ENCODE data around the gene RASAL3. TPM values are rescaled to one million over a fixed set of nuclear protein-coding genes. Genes with fewer than 3 reads are reported as not detected.

RASAL3 gene
- polyA plus RNA-seq, 3 donors from 2014 or later, result 71.5 to 114 (median 89.1) TPM

GRCh38 chr19:15449620-15450527 is 14.5 kb downstream of the RASAL3 start, which contains the start of gene WIZ:
WIZ (minus strand) TSS chr19:15449956; CDS start chr19:15448307, 1,649 bp downstream.
- DNase-seq, result peak; percentile 81 to 86 (median 85)
- H3K36me3 Mint-ChIP-seq, result peaks cover 10 to 25% (median 11%) of the 10 kb centered on the region in 3 donors
- H3K9me3 Mint-ChIP-seq, result no peaks in the 10 kb centered on the region
- peaks cover 0 to 10% (median 2%) of the 10 kb centered on the region in 3 donors for H3K27me3 Mint-ChIP-seq (ENCODE audit: low read depth in 3 of 3)
- H3K4me1 Mint-ChIP-seq, result peaks cover 28 to 33% of the 10 kb centered on the region in 2 donors
- H3K4me3 Mint-ChIP-seq, result peak within 1 kb of the TSS; percentile 67 to 82 (median 77)
- peak within 1 kb of the TSS; percentile 62 to 97 (median 94) for H3K27ac Mint-ChIP-seq

- Mint-ChIP-seq H3K27ac (peak overlapping the region; percentile 48 to 81 (median 78)), H3K27me3 (ENCODE audit: low read depth in 3 of 3) (peaks cover 0 to 10% (median 2%) of the 10 kb centered on the region in 3 donors), H3K4me1 (peaks cover 25 to 30% of the 10 kb centered on the region in 2 donors), H3K4me3 (peak overlapping the region; percentile 67 to 77 (median 72)), H3K9me3 (no peaks in the 10 kb centered on the region), H3K36me3 (peaks cover 9 to 17% (median 10%) of the 10 kb centered on the region in 3 donors)
- DNase-seq, result no peak
These were observed 15.3 kb downstream of the RASAL3 start for GRCh38 chr19:15448778-15449619.

GRCh38 chr19:15448044-15448777 is 16.1 kb downstream of the RASAL3 start:
- peaks cover 0 to 8% (median 2%) of the 10 kb centered on the region in 3 donors for H3K27me3 Mint-ChIP-seq (ENCODE audit: low read depth in 3 of 3)
- H3K4me3 Mint-ChIP-seq, result peak overlapping the region; percentile 67 to 77 (median 72)
- H3K27ac Mint-ChIP-seq, result peak overlapping the region in 5 of 6 donors; percentile 48 to 81 (median 80)
- no peak for DNase-seq
- H3K36me3 Mint-ChIP-seq, result peaks cover 3 to 10% (median 4%) of the 10 kb centered on the region in 3 donors
- H3K4me1 Mint-ChIP-seq, result peaks cover 23 to 24% of the 10 kb centered on the region in 2 donors
- no peaks in the 10 kb centered on the region for H3K9me3 Mint-ChIP-seq

- H3K4me1 Mint-ChIP-seq, result peaks cover 23 to 24% of the 10 kb centered on the region in 2 donors
- peaks cover 0 to 8% (median 2%) of the 10 kb centered on the region in 3 donors for H3K27me3 Mint-ChIP-seq (ENCODE audit: low read depth in 3 of 3)
- peaks cover 3 to 10% (median 4%) of the 10 kb centered on the region in 3 donors for H3K36me3 Mint-ChIP-seq
- H3K27ac Mint-ChIP-seq, result peak overlapping the region in 1 of 6 donors; percentile 83
- H3K9me3 Mint-ChIP-seq, result no peaks in the 10 kb centered on the region
- H3K4me3 Mint-ChIP-seq, result no peak overlapping the region
- no peak for DNase-seq
These were observed 17.3 kb downstream of the RASAL3 start for GRCh38 chr19:15447057-15447456.

- peaks cover 0 to 8% (median 2%) of the 10 kb centered on the region in 3 donors for H3K27me3 Mint-ChIP-seq (ENCODE audit: low read depth in 3 of 3)
- peaks cover 0 to 3% (median 3%) of the 10 kb centered on the region in 3 donors for H3K36me3 Mint-ChIP-seq
- DNase-seq, result no peak
- no peak overlapping the region for H3K27ac Mint-ChIP-seq
- no peaks in the 10 kb centered on the region for H3K9me3 Mint-ChIP-seq
- H3K4me3 Mint-ChIP-seq, result no peak overlapping the region
- H3K4me1 Mint-ChIP-seq, result peaks cover 15 to 16% of the 10 kb centered on the region in 2 donors
These were observed 18.5 kb downstream of the RASAL3 start for GRCh38 chr19:15445807-15446376.

GRCh38 chr19:15445227-15445605 is 19.1 kb downstream of the RASAL3 start:
- Mint-ChIP-seq H3K9me3 (no peaks in the 10 kb centered on the region), H3K36me3 (peaks cover 0 to 3% (median 3%) of the 10 kb centered on the region in 3 donors), H3K27me3 (ENCODE audit: low read depth in 3 of 3) (peaks cover 0 to 4% (median under 1%) of the 10 kb centered on the region in 3 donors), H3K4me3 (no peak overlapping the region), H3K27ac (no peak overlapping the region), H3K4me1 (peaks cover 10% of the 10 kb centered on the region in 2 donors)
- no peak for DNase-seq

- no peaks in the 10 kb centered on the region for H3K9me3 Mint-ChIP-seq
- no peak for DNase-seq
- peaks cover 0 to 3% (median 3%) of the 10 kb centered on the region in 3 donors for H3K36me3 Mint-ChIP-seq
- peaks cover 7 to 8% of the 10 kb centered on the region in 2 donors for H3K4me1 Mint-ChIP-seq
- H3K27ac Mint-ChIP-seq, result no peak overlapping the region
- peaks cover 0 to 2% (median 0%) of the 10 kb centered on the region in 3 donors for H3K27me3 Mint-ChIP-seq (ENCODE audit: low read depth in 3 of 3)
- H3K4me3 Mint-ChIP-seq, result no peak overlapping the region
These were observed 19.7 kb downstream of the RASAL3 start for GRCh38 chr19:15444505-15445226.

GRCh38 chr19:15443838-15444237 is 20.5 kb downstream of the RASAL3 start:
- no peak for DNase-seq
- peaks cover 0 to 2% (median 0%) of the 10 kb centered on the region in 3 donors for H3K27me3 Mint-ChIP-seq (ENCODE audit: low read depth in 3 of 3)
- H3K9me3 Mint-ChIP-seq, result no peaks in the 10 kb centered on the region
- no peak overlapping the region for H3K27ac Mint-ChIP-seq
- no peak overlapping the region for H3K4me3 Mint-ChIP-seq
- peaks cover 0 to 3% (median 3%) of the 10 kb centered on the region in 3 donors for H3K36me3 Mint-ChIP-seq
- H3K4me1 Mint-ChIP-seq, result peaks cover 6 to 7% of the 10 kb centered on the region in 2 donors

- no peak overlapping the region for H3K4me3 Mint-ChIP-seq
- peaks cover 0 to 3% (median 3%) of the 10 kb centered on the region in 3 donors for H3K36me3 Mint-ChIP-seq
- H3K27ac Mint-ChIP-seq, result peak overlapping the region in 1 of 6 donors; percentile 37
- H3K4me1 Mint-ChIP-seq, result peaks cover under 1 to 1% of the 10 kb centered on the region in 2 donors
- H3K9me3 Mint-ChIP-seq, result no peaks in the 10 kb centered on the region
- H3K27me3 Mint-ChIP-seq (ENCODE audit: low read depth in 3 of 3), result no peaks in the 10 kb centered on the region
- DNase-seq, result no peak
These were observed 21.0 kb downstream of the RASAL3 start for GRCh38 chr19:15443325-15443724.

GRCh38 chr19:15442142-15442920 is 22.0 kb downstream of the RASAL3 start:
- DNase-seq, result no peak
- no peak overlapping the region for H3K4me3 Mint-ChIP-seq
- peaks cover 0 to 2% (median 0%) of the 10 kb centered on the region in 3 donors for H3K27me3 Mint-ChIP-seq (ENCODE audit: low read depth in 3 of 3)
- H3K9me3 Mint-ChIP-seq, result no peaks in the 10 kb centered on the region
- no peak overlapping the region for H3K27ac Mint-ChIP-seq
- peaks cover 0 to 3% (median 3%) of the 10 kb centered on the region in 3 donors for H3K36me3 Mint-ChIP-seq
- H3K4me1 Mint-ChIP-seq, result no peaks in the 10 kb centered on the region

GRCh38 chr19:15441317-15441716 is 23.0 kb downstream of the RASAL3 start:
- H3K27ac Mint-ChIP-seq, result no peak overlapping the region
- H3K4me3 Mint-ChIP-seq, result no peak overlapping the region
- H3K4me1 Mint-ChIP-seq, result no peaks in the 10 kb centered on the region
- H3K27me3 Mint-ChIP-seq (ENCODE audit: low read depth in 3 of 3), result peaks cover 0 to 2% (median 0%) of the 10 kb centered on the region in 3 donors
- no peaks in the 10 kb centered on the region for H3K9me3 Mint-ChIP-seq
- no peak for DNase-seq
- no peaks in the 10 kb centered on the region for H3K36me3 Mint-ChIP-seq

Data from immature natural killer cell (primary cell).